ENCODE data around the gene EPHA7.

EPHA7 gene

DNA sequence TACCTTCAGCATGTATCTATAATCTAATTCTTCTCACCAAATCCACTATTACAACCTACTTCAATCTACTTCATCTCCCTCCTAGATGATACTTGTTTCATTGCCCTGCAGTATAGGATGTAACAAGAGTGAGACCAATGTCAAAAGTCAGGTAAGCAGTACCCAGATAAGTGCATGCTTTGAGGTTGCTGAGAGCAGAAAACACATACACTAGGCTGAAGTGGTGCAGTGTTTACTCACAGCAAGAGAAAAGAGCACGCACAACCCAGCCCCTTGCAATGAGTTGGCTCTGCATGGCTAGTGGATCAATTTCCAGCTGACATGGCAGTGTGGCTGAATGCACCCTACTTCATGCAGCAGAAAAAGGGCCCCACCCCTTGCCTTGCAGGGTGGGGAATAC, 199.9 kb downstream of the EPHA7 start:
- H2BK12ac ChIP-seq (ENCODE audit: low read length) = no peak overlapping the region
- no peaks in the 10 kb centered on the region for H3K27me3 ChIP-seq (ENCODE audit: insufficient read depth, low read length)
- no peaks in the 10 kb centered on the region for H3K9me3 ChIP-seq (ENCODE audit: insufficient read depth, low read depth, low read length)
- no peak overlapping the region for H3K18ac ChIP-seq (ENCODE audit: low read length)
- no peaks in the 10 kb centered on the region for H3K79me1 ChIP-seq (ENCODE audit: low read length)
- no peak overlapping the region for H2BK120ac ChIP-seq (ENCODE audit: insufficient read depth, low read length, poor library complexity)
- H4K91ac ChIP-seq (ENCODE audit: low read depth, low read length) = no peak overlapping the region
- DNase-seq = no peak
- no peaks in the 10 kb centered on the region for H3K4me1 ChIP-seq (ENCODE audit: control insufficient read depth in 1 of 2, insufficient read depth in 2 of 2, low read length in 2 of 2)
- H3K79me2 ChIP-seq (ENCODE audit: control insufficient read depth, insufficient read depth, low read length, poor library complexity) = no peaks in the 10 kb centered on the region
- no peak overlapping the region for H3K4me3 ChIP-seq (ENCODE audit: low read depth, low read length)
- no peak overlapping the region for H3K4me2 ChIP-seq (ENCODE audit: low read length)
- H4K8ac ChIP-seq (ENCODE audit: low read depth, low read length) = no peak overlapping the region
- H2AK5ac ChIP-seq (ENCODE audit: low read length) = no peak overlapping the region
- H3K9ac ChIP-seq (ENCODE audit: low read length) = no peak overlapping the region
- H3K23ac ChIP-seq (ENCODE audit: low read length) = no peak overlapping the region
- H3K4ac ChIP-seq (ENCODE audit: low read depth, low read length) = no peak overlapping the region
- no peak overlapping the region for H2AFZ ChIP-seq (ENCODE audit: insufficient read depth, low read length, poor library complexity)
- no peak overlapping the region for H3K27ac ChIP-seq (ENCODE audit: low read depth, low read length)
- H2BK5ac ChIP-seq (ENCODE audit: low read depth, low read length, poor library complexity) = no peak overlapping the region
- no peaks in the 10 kb centered on the region for H3K36me3 ChIP-seq (ENCODE audit: control insufficient read depth in 1 of 2, insufficient read depth in 2 of 2, low read length in 2 of 2)
- no peak overlapping the region for H4K12ac ChIP-seq (ENCODE audit: low read depth, low read length)
- no CpG with 5 or more reads among the region's 1 CpG for WGBS (ENCODE audit: extremely low coverage, insufficient coverage, insufficient read length)
- no peak overlapping the region for H3K14ac ChIP-seq (ENCODE audit: low read length)

DNA sequence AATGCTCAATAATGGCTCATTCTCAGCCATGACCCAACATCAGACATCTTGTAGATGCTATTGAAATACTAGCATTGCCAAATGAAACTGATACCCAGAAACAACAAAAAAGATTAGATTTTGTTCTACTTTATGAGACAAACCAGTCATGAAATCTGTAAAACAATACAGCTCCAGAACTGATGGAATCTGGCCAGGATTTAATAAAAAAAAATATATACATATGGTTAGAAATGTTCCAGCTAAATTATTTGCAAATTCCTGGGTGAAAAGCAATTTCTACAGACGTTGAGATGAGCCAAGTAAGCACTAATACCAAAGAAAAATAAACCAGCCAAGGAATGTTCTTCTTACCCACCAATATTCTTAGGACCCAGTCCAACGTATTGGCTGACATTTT, 201.3 kb downstream of the EPHA7 start:
- Histone ChIP-seq H3K14ac (ENCODE audit: low read length) (no peak overlapping the region), H3K79me2 (ENCODE audit: control insufficient read depth, insufficient read depth, low read length, poor library complexity) (no peaks in the 10 kb centered on the region), H3K4me2 (ENCODE audit: low read length) (no peak overlapping the region), H3K23ac (ENCODE audit: low read length) (no peak overlapping the region), H3K4me1 (ENCODE audit: control insufficient read depth in 1 of 2, insufficient read depth in 2 of 2, low read length in 2 of 2) (no peaks in the 10 kb centered on the region), H2AK5ac (ENCODE audit: low read length) (no peak overlapping the region), H2BK5ac (ENCODE audit: low read depth, low read length, poor library complexity) (no peak overlapping the region), H3K27me3 (ENCODE audit: insufficient read depth, low read length) (no peaks in the 10 kb centered on the region), H4K8ac (ENCODE audit: low read depth, low read length) (no peak overlapping the region), H3K18ac (ENCODE audit: low read length) (no peak overlapping the region), H3K27ac (ENCODE audit: low read depth, low read length) (no peak overlapping the region), H4K12ac (ENCODE audit: low read depth, low read length) (no peak overlapping the region), H3K36me3 (ENCODE audit: control insufficient read depth in 1 of 2, insufficient read depth in 2 of 2, low read length in 2 of 2) (no peaks in the 10 kb centered on the region), H3K9ac (ENCODE audit: low read length) (no peak overlapping the region), H2BK12ac (ENCODE audit: low read length) (no peak overlapping the region), H3K79me1 (ENCODE audit: low read length) (no peaks in the 10 kb centered on the region), H3K4ac (ENCODE audit: low read depth, low read length) (no peak overlapping the region), H2AFZ (ENCODE audit: insufficient read depth, low read length, poor library complexity) (no peak overlapping the region), H4K91ac (ENCODE audit: low read depth, low read length) (no peak overlapping the region), H3K9me3 (ENCODE audit: insufficient read depth, low read depth, low read length) (no peaks in the 10 kb centered on the region), H3K4me3 (ENCODE audit: low read depth, low read length) (no peak overlapping the region), H2BK120ac (ENCODE audit: insufficient read depth, low read length, poor library complexity) (no peak overlapping the region)
- WGBS (ENCODE audit: extremely low coverage, insufficient coverage, insufficient read length) = no CpG with 5 or more reads among the region's 2 CpGs
- DNase-seq = no peak

DNA sequence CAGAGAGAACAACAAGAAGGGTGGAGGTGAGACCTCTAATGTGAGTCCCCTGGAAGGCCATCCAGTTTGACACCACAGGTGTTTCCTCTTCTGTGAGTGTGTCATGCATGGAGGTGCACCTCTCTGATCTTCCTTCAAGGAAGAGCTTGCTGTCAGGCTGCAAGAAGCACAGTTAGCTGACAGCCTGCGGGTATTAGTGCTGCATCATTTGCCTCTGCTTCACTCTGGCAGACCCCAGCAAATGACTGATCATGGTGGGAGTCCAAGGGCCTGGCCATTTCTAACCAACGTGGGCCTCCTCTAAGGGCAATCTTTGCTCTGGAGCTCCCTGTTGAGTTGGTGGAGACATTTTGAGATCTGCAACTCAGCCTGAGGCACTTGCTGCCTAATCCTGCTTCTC, 206.3 kb downstream of the EPHA7 start:
- DNase-seq = no peak
- Histone ChIP-seq H2AFZ (ENCODE audit: insufficient read depth, low read length, poor library complexity) (no peak overlapping the region), H3K14ac (ENCODE audit: low read length) (no peak overlapping the region), H3K18ac (ENCODE audit: low read length) (no peak overlapping the region), H2BK5ac (ENCODE audit: low read depth, low read length, poor library complexity) (no peak overlapping the region), H2BK120ac (ENCODE audit: insufficient read depth, low read length, poor library complexity) (no peak overlapping the region), H4K91ac (ENCODE audit: low read depth, low read length) (no peak overlapping the region), H3K4me3 (ENCODE audit: low read depth, low read length) (no peak overlapping the region), H4K8ac (ENCODE audit: low read depth, low read length) (no peak overlapping the region), H3K9ac (ENCODE audit: low read length) (no peak overlapping the region), H3K79me2 (ENCODE audit: control insufficient read depth, insufficient read depth, low read length, poor library complexity) (no peaks in the 10 kb centered on the region), H3K4me1 (ENCODE audit: control insufficient read depth in 1 of 2, insufficient read depth in 2 of 2, low read length in 2 of 2) (no peaks in the 10 kb centered on the region), H2BK12ac (ENCODE audit: low read length) (no peak overlapping the region), H3K79me1 (ENCODE audit: low read length) (no peaks in the 10 kb centered on the region), H3K9me3 (ENCODE audit: insufficient read depth, low read depth, low read length) (no peaks in the 10 kb centered on the region), H3K27ac (ENCODE audit: low read depth, low read length) (no peak overlapping the region), H3K4me2 (ENCODE audit: low read length) (no peak overlapping the region), H3K23ac (ENCODE audit: low read length) (no peak overlapping the region), H3K4ac (ENCODE audit: low read depth, low read length) (no peak overlapping the region), H4K12ac (ENCODE audit: low read depth, low read length) (no peak overlapping the region), H2AK5ac (ENCODE audit: low read length) (no peak overlapping the region), H3K27me3 (ENCODE audit: insufficient read depth, low read length) (no peaks in the 10 kb centered on the region), H3K36me3 (ENCODE audit: control insufficient read depth in 1 of 2, insufficient read depth in 2 of 2, low read length in 2 of 2) (no peaks in the 10 kb centered on the region)
- no CpG with 5 or more reads among the region's 2 CpGs for WGBS (ENCODE audit: extremely low coverage, insufficient coverage, insufficient read length)

DNA sequence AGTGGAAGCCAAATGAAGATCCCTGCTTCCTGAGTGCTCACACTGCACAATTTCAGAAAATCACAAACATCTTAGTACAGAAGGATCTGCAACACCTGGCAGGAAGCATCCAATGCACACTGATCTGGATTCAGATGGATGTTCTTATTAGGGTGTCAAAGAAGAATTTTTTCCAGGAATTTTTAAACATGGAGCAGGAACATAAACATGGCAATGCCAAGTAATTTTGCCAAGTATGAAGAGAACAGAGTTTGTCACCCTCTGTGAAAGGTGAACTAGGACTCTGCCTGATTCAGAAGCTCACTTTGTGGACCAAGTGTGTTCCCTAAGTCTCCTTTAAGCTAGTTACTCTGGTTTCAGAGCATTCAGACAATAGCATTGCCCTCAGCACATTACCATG, 208.5 kb downstream of the EPHA7 start:
- H2AFZ ChIP-seq (ENCODE audit: insufficient read depth, low read length, poor library complexity) = no peak overlapping the region
- no peak overlapping the region for H3K23ac ChIP-seq (ENCODE audit: low read length)
- no peak overlapping the region for H2BK120ac ChIP-seq (ENCODE audit: insufficient read depth, low read length, poor library complexity)
- H3K4ac ChIP-seq (ENCODE audit: low read depth, low read length) = no peak overlapping the region
- no peak overlapping the region for H4K12ac ChIP-seq (ENCODE audit: low read depth, low read length)
- no peaks in the 10 kb centered on the region for H3K4me1 ChIP-seq (ENCODE audit: control insufficient read depth in 1 of 2, insufficient read depth in 2 of 2, low read length in 2 of 2)
- no peaks in the 10 kb centered on the region for H3K36me3 ChIP-seq (ENCODE audit: control insufficient read depth in 1 of 2, insufficient read depth in 2 of 2, low read length in 2 of 2)
- no peaks in the 10 kb centered on the region for H3K9me3 ChIP-seq (ENCODE audit: insufficient read depth, low read depth, low read length)
- no peak overlapping the region for H2AK5ac ChIP-seq (ENCODE audit: low read length)
- no peak overlapping the region for H4K8ac ChIP-seq (ENCODE audit: low read depth, low read length)
- no peak overlapping the region for H4K91ac ChIP-seq (ENCODE audit: low read depth, low read length)
- no peaks in the 10 kb centered on the region for H3K79me2 ChIP-seq (ENCODE audit: control insufficient read depth, insufficient read depth, low read length, poor library complexity)
- H3K14ac ChIP-seq (ENCODE audit: low read length) = no peak overlapping the region
- no peak overlapping the region for H3K9ac ChIP-seq (ENCODE audit: low read length)
- no peak for DNase-seq
- H3K4me2 ChIP-seq (ENCODE audit: low read length) = no peak overlapping the region
- no peak overlapping the region for H2BK12ac ChIP-seq (ENCODE audit: low read length)
- no peaks in the 10 kb centered on the region for H3K79me1 ChIP-seq (ENCODE audit: low read length)
- no peak overlapping the region for H2BK5ac ChIP-seq (ENCODE audit: low read depth, low read length, poor library complexity)
- no peak overlapping the region for H3K27ac ChIP-seq (ENCODE audit: low read depth, low read length)
- H3K27me3 ChIP-seq (ENCODE audit: insufficient read depth, low read length) = no peaks in the 10 kb centered on the region
- H3K4me3 ChIP-seq (ENCODE audit: low read depth, low read length) = no peak overlapping the region
- H3K18ac ChIP-seq (ENCODE audit: low read length) = no peak overlapping the region

DNA sequence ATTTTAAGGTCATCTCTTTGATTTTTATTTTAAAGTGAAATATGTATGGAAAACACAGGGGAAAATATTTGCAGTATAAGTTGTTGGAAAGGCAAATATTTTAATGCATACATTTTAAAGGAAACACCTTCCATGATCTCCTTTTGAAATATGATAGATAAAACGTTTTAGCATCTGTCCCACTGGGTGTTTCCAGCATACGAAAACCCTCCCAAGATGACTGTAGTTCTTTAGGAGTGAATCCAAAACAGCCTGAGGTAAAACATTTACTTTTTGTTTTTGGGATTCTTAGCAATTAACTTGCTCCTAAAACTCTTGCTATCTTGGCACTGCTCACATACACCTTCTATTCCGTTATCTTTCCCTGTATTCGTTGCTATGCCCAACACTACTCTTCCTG, 210.0 kb downstream of the EPHA7 start:
- H3K4me1 ChIP-seq (ENCODE audit: control insufficient read depth in 1 of 2, insufficient read depth in 2 of 2, low read length in 2 of 2) = no peaks in the 10 kb centered on the region
- no peak overlapping the region for H3K23ac ChIP-seq (ENCODE audit: low read length)
- no peak overlapping the region for H4K12ac ChIP-seq (ENCODE audit: low read depth, low read length)
- H3K18ac ChIP-seq (ENCODE audit: low read length) = no peak overlapping the region
- H3K27ac ChIP-seq (ENCODE audit: low read depth, low read length) = no peak overlapping the region
- H3K14ac ChIP-seq (ENCODE audit: low read length) = no peak overlapping the region
- no peak overlapping the region for H4K91ac ChIP-seq (ENCODE audit: low read depth, low read length)
- no peaks in the 10 kb centered on the region for H3K79me1 ChIP-seq (ENCODE audit: low read length)
- no peaks in the 10 kb centered on the region for H3K9me3 ChIP-seq (ENCODE audit: insufficient read depth, low read depth, low read length)
- H2AK5ac ChIP-seq (ENCODE audit: low read length) = no peak overlapping the region
- no peaks in the 10 kb centered on the region for H3K36me3 ChIP-seq (ENCODE audit: control insufficient read depth in 1 of 2, insufficient read depth in 2 of 2, low read length in 2 of 2)
- H3K4me2 ChIP-seq (ENCODE audit: low read length) = no peak overlapping the region
- no peak overlapping the region for H3K4me3 ChIP-seq (ENCODE audit: low read depth, low read length)
- H2BK120ac ChIP-seq (ENCODE audit: insufficient read depth, low read length, poor library complexity) = no peak overlapping the region
- H2AFZ ChIP-seq (ENCODE audit: insufficient read depth, low read length, poor library complexity) = no peak overlapping the region
- H2BK5ac ChIP-seq (ENCODE audit: low read depth, low read length, poor library complexity) = no peak overlapping the region
- WGBS (ENCODE audit: extremely low coverage, insufficient coverage, insufficient read length) = no CpG with 5 or more reads among the region's 4 CpGs
- no peak overlapping the region for H3K4ac ChIP-seq (ENCODE audit: low read depth, low read length)
- no peak overlapping the region for H2BK12ac ChIP-seq (ENCODE audit: low read length)
- no peak overlapping the region for H3K9ac ChIP-seq (ENCODE audit: low read length)
- H3K27me3 ChIP-seq (ENCODE audit: insufficient read depth, low read length) = no peaks in the 10 kb centered on the region
- peak in 1 of 2 donors; percentile 52 for DNase-seq
- H4K8ac ChIP-seq (ENCODE audit: low read depth, low read length) = no peak overlapping the region
- H3K79me2 ChIP-seq (ENCODE audit: control insufficient read depth, insufficient read depth, low read length, poor library complexity) = no peaks in the 10 kb centered on the region

All from trophoblast cell (in vitro differentiated cells and primary cell).